Measurements from ENCODE around the gene FUBP1. TPM values are rescaled to one million over a fixed set of nuclear protein-coding genes. Genes with fewer than 3 reads are reported as not detected.

The FUBP1 gene
- total RNA-seq, 1 experiment from 2014 or later: 125 TPM

- TF ChIP-seq, protein P1, sequence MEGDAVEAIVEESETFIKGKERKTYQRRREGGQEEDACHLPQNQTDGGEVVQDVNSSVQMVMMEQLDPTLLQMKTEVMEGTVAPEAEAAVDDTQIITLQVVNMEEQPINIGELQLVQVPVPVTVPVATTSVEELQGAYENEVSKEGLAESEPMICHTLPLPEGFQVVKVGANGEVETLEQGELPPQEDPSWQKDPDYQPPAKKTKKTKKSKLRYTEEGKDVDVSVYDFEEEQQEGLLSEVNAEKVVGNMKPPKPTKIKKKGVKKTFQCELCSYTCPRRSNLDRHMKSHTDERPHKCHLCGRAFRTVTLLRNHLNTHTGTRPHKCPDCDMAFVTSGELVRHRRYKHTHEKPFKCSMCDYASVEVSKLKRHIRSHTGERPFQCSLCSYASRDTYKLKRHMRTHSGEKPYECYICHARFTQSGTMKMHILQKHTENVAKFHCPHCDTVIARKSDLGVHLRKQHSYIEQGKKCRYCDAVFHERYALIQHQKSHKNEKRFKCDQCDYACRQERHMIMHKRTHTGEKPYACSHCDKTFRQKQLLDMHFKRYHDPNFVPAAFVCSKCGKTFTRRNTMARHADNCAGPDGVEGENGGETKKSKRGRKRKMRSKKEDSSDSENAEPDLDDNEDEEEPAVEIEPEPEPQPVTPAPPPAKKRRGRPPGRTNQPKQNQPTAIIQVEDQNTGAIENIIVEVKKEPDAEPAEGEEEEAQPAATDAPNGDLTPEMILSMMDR (IDR thresholded peaks at IDR 0.05 in 2 of 3, conservative IDR thresholded peaks at IDR 0.05 in 1 of 3; ENCODE audit: borderline replicate concordance in 1 of 3, insufficient read depth in 1 of 3, low read depth in 2 of 3, low read length in 2 of 3): no peak
- TF ChIP-seq YY1 (IDR thresholded peaks at IDR 0.05; ENCODE audit: extremely low read depth, insufficient replicate concordance, low read depth, low read length) (peak; percentile 2), JUND (IDR thresholded peaks at IDR 0.05) (peak; percentile 73), POLR2A (IDR thresholded peaks at IDR 0.05; ENCODE audit: borderline replicate concordance, extremely low read depth, insufficient read depth, insufficient read length) (peak; percentile 100)
- TF ChIP-seq, protein P2, sequence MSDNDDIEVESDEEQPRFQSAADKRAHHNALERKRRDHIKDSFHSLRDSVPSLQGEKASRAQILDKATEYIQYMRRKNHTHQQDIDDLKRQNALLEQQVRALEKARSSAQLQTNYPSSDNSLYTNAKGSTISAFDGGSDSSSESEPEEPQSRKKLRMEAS (IDR thresholded peaks at IDR 0.05): peak; percentile 27; the same call in 1 of the 2 replicates
Observed at GRCh38 chr1:78003882-78004718, 25.2 kb upstream of the FUBP1 start (continued).

DNA sequence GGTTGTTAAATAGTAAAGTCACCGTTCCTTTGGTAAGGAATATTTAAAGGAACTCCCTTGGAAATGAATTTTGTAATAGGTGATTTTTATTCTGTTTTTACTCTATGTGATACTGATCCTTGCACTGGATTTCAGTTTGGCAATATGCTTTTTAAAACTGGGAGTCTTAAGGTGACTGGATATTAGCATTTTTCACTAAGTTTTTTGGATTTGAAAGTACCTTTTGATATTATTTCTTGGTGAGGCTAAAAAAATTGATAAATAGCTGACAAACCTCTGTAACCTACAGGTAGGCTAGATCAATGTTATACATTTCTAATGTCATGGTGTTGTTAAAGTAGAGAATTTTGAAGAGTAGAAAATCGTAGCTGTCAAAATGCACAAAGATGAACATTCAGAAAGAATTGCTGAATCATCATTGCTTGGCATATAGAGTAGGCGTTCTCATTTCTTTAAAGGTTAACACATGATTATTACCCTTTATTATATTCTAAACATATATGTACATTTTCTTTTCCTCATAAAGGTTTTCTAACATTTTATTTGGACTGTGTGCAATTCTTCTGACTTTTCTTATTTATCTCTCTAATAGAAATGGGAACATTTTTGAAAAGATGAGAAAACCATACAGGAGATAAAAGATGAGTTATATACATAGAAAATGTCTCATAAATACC lies 24.3 kb upstream of the FUBP1 start:
- no TSS peak for BruUV-seq (replicated peaks)
- peak overlapping the region; percentile 15 for H2AFZ ChIP-seq (ENCODE audit: low read depth, low read length, poor library complexity, severe bottlenecking)
- H3K79me2 ChIP-seq (ENCODE audit: insufficient read depth, low read length): peaks cover 35% of the 10 kb centered on the region
- ChIA-PET RAD21 (ENCODE audit: low non-redundant PET in 1 of 2, low total read pairs in 2 of 2, uncharacterized antibody in 2 of 2, unreplicated experiment in 2 of 2) (no interaction called here), CTCF (interaction anchor here (1.8 to 3.5 kb wide), 2 partner anchors 111 kb away, joined by 6 to 29 read pairs; no protein-coding TSS in a partner anchor), POLR2A (interaction anchor here (0.7 to 7.7 kb wide), 22 partner anchors 9 to 467 kb away, joined by 3 to 129 read pairs (median 7); partner anchors contain the start of gene FUBP1)
- no peaks in the 10 kb centered on the region for H3K36me3 ChIP-seq (ENCODE audit: control insufficient read depth in 1 of 2, insufficient read depth in 2 of 2, low read length in 2 of 2)
- no peak for DNase-seq (ENCODE audit: low read depth, low spot score)
- no peaks in the 10 kb centered on the region for H3K9me3 ChIP-seq (ENCODE audit: control insufficient read depth in 1 of 2, insufficient read depth in 1 of 2, low read depth in 1 of 2, low read length in 2 of 2)
- H4K20me1 ChIP-seq (ENCODE audit: insufficient read depth): no peaks in the 10 kb centered on the region
- peak overlapping the region; percentile 83 for H3K4me2 ChIP-seq (ENCODE audit: low read length)
- no peaks in the 10 kb centered on the region for H3K27me3 ChIP-seq (ENCODE audit: insufficient read depth, low read length)
- peak overlapping the region in 1 of 2 experiments; percentile 66; a peak in 1 of 4 replicates for H3K4me3 ChIP-seq (replicated peaks in 1 of 2; ENCODE audit: low read depth in 1 of 2, low read length in 2 of 2)
- peak overlapping the region; percentile 71; the same call in 1 of the 2 replicates for H3K27ac ChIP-seq (ENCODE audit: low read depth, low read length)
- ATAC-seq: no peak
- no peaks in the 10 kb centered on the region for H3K9me2 ChIP-seq (ENCODE audit: insufficient read depth)
- peak overlapping the region; percentile 75 for H3K9ac ChIP-seq (ENCODE audit: low read length)
- intact Hi-C loops (cut with micrococcal nuclease): no loop called here
- peaks cover 24 to 56% of the 10 kb centered on the region in 2 experiments for H3K4me1 ChIP-seq (ENCODE audit: control insufficient read depth in 1 of 2, insufficient read depth in 2 of 2, low read length in 2 of 2)
- TF ChIP-seq, protein P3, sequence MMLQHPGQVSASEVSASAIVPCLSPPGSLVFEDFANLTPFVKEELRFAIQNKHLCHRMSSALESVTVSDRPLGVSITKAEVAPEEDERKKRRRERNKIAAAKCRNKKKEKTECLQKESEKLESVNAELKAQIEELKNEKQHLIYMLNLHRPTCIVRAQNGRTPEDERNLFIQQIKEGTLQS (IDR thresholded peaks at IDR 0.05): no peak
- TF ChIP-seq FOSL1 (IDR thresholded peaks at IDR 0.05; ENCODE audit: low read depth) (no peak), JUND (IDR thresholded peaks at IDR 0.05) (no peak), REST (IDR thresholded peaks at IDR 0.05; ENCODE audit: low read depth) (no peak), EZH2 (IDR thresholded peaks at IDR 0.05) (no peak), ZNF274 (IDR thresholded peaks at IDR 0.05; ENCODE audit: low read depth, low read length) (no peak), SRF (IDR thresholded peaks at IDR 0.05; ENCODE audit: low read depth) (no peak), TCF7L2 (IDR thresholded peaks at IDR 0.05; ENCODE audit: borderline replicate concordance, extremely low read depth, insufficient read depth, insufficient read length) (no peak), ZBTB33 (IDR thresholded peaks at IDR 0.05; ENCODE audit: extremely low read depth, insufficient replicate concordance, low read length) (no peak)
